T1000 (cell line): ENCODE data around the gene GLUD1.
"Not testable (repeated sequence)": the region's sequence is repeated elsewhere in the genome, so short reads cannot be mapped to it uniquely, and the experiment has no call there.

Experiments
- DNase-seq: peaks from one replicate; lab custom pipeline; 2025; ENCODE audit warnings: mixed read lengths; lab: John Stamatoyannopoulos, UW

GLUD1 gene

DNA sequence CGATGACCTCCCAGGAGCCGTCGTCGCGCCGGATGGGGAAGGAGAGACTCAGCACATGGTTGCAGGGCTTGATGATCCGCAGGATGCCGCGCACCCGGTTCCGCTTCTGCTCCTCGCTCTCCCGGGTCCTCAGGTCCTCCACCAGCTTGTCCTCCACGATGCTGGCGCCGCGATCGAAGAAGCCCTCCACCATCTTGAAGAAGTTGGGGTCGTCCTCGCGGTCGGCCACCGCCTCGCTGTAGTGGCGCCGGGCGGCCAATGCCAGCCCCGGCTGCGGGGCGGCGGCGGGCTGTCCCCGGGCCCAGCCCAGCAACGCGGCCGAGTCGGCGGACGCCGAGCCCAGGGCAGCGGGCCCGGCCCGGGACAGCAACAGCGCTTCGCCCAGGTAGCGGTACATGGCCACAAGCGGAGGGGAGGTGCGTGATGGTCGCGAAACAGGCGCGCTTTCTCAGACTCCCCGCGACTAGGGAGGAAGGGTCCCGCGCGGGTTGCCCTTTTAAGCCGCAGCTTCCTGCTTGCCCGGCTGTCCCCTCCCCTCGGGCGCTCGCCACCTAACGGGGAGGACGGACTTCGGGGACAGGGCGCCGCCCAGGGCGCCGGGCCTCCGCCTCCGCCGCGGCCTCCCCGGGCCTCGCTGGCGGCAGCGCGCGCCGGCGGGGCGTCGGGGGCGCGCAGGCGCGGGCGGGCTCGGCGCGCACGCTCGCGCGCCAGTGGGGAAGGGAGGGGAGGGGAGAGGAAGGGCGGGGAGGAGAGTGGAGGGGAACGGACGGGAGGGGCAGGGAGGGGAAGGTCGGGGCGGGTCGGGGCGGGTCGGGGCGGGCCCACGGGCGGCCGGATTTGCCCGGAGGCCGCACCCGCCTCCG, at the start of gene GLUD1, which contains the start of gene SHLD2:
TSS of gene GLUD1 (minus strand) at position 471 of the 863 bp plus-strand sequence. CDS start at position 397, 74 bp downstream.
TSS of gene SHLD2 (plus strand) at position 834 of the 863 bp plus-strand sequence. CDS start 56,149 bp downstream, outside the sequence.
- DNase-seq = peak; percentile 89

DNA sequence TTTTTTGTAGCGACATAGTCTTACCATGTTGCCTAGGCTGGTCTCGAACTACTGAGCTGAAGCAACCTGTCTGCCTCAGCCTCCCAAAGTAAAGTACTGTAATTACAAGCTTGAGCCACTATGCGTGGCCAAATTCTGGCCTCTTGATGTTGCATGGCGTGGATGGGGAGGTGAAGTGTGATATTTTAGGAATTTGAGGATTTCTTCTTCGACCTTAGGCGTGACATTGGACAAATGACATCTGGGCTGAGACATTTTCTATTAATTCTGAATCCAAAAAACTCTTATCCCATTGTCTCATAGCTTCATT, 48.4 kb upstream of the GLUD1 start:
- not testable (repeated sequence) for DNase-seq

DNA sequence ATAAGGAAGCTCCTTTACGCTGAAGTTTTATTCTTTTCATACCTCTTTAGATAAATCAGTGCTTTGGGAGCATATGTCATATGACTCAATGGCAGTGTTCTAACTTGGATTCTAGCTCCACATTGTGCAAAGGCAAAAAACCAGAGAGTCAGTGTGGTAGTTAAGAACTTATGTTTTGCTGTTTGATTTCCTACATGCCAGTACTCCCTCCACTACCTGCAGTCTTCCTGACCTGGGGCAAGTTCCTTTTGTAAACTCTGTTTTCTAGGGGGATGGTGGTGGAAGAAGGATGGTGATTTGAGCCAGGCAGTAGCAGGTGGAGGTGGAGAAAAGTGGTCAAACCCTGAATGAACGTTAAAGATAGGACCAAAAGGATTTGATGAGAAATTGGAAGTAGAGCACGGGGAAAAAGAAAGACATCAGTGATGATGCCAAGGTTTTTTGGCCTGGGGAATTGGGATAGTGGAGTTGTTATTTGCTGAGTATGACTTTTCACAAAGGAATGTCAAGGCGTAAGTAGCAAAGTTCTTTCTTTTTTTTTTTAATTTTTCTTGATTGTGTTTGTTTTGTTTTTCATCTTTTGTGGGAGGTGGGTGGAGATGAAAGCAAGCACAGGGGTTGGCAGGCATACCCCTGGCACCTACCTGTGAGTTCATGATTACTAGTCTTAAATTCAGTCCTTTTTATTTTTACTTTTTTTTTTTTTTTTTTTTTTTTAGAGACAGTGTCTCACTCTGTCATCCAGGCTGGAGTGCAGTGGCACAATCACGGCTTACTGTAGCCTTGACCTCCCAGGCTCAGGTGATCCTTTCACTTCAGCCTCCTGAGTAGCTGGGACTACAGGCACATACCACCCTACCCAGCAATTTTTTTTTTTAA, 47.8 kb upstream of the GLUD1 start:
- DNase-seq = not testable (repeated sequence)

DNA sequence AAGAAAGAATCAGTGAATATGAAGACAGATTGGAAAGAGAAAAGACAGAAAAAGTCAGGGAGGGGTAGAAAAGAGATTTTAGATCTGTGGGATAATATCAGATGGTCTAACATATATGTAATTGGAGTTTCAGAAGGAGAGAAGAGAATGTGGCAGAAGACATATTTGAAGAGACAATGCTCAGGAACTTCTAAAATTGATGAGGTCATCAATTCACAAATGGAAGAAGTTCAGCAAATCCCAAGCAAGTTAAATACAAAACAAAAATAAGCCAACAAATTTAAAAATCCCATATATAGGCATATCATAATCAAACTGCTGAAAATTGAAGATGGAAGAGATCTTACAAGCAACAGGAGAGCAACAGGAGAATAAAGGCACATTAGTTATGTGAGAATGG, 42.8 kb upstream of the GLUD1 start:
- not testable (repeated sequence) for DNase-seq

DNA sequence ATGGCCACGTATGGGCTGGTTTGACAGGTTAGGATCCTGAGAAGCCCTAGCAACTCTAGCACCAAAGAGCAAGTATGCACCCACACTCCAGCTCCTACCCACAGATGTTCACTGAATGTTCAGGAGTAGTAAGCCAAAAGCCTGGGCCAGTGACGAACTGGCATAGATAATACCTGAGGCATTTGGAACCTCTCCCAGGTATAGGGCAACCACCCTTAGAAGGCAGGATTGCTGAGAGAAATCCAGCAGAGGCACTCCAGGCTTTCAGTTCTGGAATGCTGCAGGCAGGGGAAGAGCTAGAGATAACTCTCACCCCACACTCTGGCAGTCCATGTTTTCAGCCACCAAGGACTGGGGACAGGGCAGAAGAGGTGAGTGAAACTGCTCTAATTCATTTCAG, 39.8 kb upstream of the GLUD1 start:
- DNase-seq = not testable (repeated sequence)

GRCh38 chr10:87133936-87134335, 39.3 kb upstream of the GLUD1 start:
- DNase-seq = not testable (repeated sequence)

DNA sequence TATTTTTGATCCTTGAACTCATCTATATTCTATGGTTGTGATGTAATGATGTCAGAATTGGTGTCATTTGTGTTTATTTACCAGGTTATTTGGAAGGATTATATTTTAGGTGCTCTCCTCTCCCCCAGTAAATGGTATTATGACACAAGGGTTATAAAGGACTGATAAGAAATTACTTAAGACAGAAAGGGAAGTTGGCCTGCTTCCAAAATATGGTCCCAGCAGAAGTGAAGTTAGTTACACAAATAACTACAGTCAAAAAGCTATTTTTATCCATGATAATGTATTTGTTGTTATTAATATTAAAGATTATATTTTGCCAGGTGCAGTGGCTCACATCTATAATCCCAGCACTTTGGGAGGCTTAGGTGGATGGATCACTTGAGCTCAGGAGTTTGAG, 37.5 kb upstream of the GLUD1 start:
- DNase-seq = not testable (repeated sequence)

DNA sequence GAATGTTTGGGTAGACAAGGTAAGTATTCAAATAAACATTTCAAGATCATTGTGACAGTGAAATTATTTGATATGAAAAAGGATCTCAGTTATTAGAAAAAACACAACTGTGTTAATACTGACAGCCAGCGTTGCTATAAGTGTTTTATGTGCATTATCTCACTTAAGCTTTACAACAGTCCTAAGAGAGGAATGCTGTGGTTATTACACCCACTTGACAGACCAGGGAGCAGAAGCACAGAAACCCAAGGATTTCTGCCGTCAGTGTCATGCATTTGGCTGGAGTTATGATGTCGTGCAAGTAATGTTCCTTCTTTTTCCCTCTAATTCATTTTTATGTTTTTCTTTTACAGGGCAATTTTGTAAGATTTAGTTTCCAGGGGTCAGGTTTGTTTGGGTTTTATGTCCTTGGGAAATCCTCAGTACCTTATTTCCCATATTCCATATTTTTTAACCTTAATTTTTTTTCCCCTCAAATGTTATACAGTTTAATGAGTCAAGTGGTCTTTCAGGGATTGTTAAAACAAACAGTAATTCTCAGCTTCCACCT, 33.0 kb upstream of the GLUD1 start:
- not testable (repeated sequence) for DNase-seq

GRCh38 chr10:87127048-87127447, 32.4 kb upstream of the GLUD1 start:
- DNase-seq = not testable (repeated sequence)

DNA sequence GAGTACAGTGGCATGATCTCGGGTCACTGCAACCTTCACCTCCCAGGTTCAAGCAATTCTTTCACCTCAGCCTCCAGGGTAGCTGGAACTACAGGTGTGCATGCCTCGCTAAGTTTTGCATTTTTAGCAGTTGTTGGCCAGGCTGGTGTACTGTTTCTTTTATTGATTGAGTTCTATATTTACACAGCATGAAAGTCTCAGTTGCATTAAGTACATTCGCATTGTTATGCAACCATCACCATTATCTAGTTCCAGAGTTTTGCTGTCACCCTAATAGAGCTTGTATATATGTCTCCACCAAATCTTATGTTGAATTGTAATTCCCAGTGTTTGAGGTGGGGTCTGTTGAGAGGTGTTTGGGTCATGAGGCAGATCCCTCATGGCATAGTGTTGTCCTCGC, 28.7 kb upstream of the GLUD1 start:
- not testable (repeated sequence) for DNase-seq

DNA sequence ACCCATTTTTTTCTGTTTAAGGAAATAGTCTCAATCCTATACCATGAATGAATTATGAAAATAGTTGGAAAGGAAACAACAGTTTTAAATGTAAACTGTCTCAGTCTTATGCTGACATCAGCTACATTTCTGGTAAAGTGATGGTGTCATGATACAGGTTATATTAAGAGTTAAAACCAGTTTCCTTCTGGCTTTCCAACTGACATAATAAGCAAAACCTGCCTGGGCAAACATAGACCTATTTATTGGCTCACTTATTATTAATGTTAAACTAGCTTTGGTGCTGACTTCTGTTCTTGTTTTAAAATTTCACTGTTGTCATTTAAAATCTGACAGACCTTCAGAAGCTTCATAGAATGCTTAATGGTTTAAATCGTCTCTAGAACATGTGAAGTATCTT, 24.4 kb upstream of the GLUD1 start:
- DNase-seq = not testable (repeated sequence)

GRCh38 chr10:87118122-87118521, 23.5 kb upstream of the GLUD1 start:
- DNase-seq = not testable (repeated sequence)

- no peak for DNase-seq
These were observed 10.9 kb upstream of the GLUD1 start for GRCh38 chr10:87105446-87106124.

DNA sequence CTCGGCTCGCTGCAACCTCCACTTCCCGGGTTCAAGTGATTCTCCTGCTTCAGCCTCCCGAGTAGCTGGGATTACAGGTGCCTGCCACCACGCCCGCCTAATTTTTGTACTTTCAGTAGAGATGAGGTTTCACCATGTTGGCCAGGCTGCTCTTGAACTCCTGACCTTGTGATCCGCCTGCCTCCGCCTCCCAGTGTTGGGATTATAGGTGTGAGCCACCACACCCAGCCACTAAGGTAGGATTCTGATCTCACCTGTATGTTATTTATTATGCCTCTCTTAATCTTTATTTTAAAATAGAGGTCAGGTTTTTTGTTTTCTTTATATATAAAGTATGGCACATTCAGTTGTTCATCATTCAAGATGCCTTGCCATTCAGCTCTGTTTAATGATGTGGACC, 10.1 kb upstream of the GLUD1 start:
- DNase-seq = not testable (repeated sequence)

GRCh38 chr10:87101996-87102395, 7.4 kb upstream of the GLUD1 start:
- no peak for DNase-seq

DNA sequence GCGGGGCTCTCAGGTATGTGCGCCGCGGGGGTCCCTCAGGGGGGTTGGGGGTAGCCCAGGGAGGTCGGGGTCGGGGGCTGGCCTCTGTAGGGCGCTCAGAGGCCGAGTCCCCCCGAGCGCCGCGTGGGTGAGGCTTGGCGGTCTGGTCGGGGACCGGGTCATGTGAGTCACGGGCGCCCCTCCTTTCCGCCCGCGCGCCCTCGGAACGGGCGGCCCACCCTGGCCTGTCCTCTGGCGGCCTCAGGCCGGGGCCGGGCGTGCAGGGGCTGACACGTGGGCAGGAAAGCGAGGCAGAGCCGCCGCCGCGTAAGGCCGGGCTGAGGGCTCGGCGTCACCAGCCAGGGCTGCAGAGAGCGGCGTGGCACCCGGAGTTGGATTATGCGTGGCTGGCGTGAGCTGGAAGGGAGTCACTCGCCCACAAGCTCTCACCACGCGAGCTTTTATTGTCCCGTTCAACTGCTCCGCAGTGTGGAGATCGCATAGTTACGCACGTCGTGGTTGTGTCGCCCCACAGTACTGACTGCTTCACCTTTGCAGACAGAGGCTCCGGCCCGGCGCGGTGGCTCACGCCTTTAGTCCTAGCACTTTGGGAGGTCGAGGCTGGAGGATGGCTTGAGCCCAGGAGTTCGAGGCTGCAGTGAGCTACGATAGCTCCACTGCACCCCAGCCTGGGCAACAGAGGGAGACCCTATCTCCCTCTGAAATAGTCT, 748 bp upstream of the GLUD1 start:
- DNase-seq = peak; percentile 89

GRCh38 chr10:87093632-87094372, 841 bp downstream of the GLUD1 start:
- DNase-seq = no peak

DNA sequence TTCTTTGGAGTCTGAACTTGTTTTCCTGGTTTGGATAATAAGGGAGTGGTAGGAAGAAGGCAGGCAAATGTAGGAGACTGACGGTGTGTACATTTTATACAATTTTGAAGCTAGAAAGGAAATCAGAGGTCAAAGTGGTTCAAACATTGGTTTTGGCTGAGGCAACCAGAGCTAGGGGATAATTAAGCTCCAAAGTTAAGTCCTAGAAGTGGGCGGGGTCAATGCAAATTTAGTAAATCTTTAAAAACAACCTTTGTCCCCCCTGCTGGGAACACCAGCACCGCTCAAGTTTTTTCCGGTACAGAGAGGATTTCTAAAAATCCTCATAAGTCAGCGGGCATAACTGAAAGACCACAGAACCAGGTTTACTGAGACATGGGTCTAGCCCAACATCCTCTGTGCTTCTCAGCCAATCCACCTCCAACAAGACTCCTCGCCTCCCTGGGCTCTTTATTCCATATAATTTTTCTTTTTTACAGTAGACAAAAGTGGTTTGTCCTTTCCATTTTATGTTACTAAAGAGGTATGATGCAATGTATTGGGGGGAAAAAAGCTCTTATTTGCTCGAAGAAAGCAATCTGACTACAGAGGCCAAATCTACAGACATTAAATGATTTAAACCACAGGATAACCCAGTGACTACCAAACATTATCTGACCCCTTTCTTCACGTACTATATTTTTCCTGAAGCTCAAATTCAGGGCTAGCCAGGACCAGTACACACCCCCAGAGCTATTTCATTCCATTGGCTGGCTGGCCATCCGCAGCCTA, 1.6 kb downstream of the GLUD1 start:
- DNase-seq = no peak

- no peak for DNase-seq
These were observed 2.2 kb downstream of the GLUD1 start for GRCh38 chr10:87092376-87092860.
